ENCODE results near the gene FAU.
A peak's percentile ranks its signal among the peaks of the same experiment; 100 is the strongest.
"Not testable (repeated sequence)": the region's sequence is repeated elsewhere in the genome, so short reads cannot be mapped to it uniquely, and the experiment has no call there.

FAU gene

DNA sequence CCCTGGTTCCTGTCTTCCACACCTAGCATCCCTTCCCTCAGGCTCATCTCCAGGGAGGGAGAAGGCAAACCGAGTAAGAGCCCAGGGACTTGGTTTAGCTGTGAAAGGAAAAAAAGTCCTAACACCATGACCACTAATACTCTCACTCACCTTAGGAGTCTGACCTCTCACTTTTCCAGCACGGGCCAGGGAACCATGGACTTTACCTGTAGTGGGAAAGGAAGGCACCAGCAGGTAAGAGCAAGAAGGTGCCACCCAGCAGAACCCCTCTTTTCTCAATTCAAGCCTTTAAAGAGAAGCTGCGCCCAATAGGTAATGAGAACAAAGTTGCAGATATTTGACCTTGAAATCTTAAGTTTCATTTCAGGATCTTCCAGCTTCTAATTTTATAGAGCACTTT is 1.1 kb downstream of the FAU start:
- DNase-seq (ENCODE audit: low spot score) = no peak

DNA sequence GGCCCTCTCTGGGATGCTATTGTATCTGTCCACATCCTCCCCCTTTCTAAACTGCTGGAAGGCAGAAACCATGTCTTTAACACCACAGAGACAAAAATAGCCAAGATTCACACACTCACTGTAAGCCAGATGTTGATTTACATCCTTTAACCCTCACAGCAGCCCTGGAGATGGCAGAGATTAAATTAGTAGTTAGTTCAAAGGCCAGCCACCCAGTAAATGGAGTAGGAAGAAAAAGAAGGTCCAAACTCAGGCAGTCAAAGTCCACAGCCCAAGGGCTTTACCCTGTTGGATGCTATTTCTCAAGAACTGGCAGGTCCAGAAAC is 2.3 kb downstream of the FAU start:
- DNase-seq (ENCODE audit: low spot score) = no peak

DNA sequence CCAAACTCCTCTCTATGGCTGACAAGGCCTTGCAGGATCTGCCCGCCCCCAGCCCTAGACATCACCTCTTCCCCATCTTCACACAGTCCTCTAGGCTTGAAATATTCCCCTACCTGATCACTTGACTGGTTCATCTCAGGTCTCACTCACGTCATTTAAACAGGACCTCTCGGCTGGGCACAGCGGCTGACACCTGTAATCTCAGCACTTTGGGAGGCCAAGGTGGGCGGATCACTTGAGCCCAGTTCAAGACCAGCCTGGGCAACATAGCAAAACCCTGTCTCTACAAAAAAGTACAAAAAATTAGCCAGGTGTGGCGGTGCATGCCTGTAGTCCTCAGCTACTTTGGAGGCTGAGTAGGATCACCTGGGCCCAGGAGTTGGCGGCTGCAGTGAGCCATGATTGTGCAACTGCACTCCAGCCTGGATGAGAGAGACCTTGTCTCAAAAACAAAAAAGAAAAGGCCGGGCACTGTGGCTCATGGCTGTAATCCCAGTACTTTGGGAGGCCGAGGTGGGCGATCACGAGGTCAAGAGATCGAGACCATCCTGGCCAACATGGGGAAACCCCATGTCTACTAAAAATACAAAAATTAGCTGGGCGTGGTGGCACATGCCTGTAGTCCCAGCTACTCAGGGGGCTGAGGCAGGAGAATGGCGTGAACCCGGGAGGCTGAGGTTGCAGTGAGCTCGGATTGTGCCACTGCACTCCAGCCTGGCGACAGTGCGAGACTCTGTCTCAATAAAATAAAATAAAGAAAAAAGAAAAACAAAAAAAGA is 2.9 kb downstream of the FAU start:
- not testable (repeated sequence) for DNase-seq (ENCODE audit: low spot score)

DNA sequence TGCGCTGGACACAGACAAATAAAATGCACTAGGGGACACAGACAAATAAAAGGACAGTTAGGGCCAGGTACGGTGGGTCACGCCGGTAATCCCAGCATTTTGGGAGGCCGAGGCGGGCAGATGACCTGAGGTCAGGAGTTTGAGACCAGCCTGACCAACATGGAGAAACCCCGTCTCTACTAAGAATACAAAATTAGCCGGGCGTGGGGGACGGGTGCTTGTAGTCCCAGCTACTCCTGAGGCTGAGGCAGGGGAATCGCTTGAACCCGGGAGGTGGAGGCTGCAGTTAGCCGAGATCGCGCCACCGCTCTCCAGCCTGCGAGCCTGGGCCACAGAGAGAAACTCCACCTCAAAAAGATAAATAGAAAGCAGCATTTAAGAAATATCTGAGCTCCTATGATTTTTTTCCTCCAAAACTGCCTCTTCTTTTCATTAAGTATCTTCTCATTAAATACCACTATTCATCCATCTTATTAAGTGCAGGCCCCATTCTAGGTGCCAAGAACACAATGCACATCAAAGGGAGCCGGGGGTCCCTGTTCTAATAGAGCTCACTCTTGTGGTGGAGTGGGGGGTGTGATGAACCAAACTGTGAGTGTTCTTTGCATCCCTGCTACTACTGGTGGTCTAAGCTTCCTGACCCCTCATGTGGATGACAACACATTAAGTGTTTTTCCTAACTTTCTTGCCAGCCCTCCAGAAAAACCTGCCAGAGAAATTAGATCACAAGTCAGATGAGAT is 3.7 kb downstream of the FAU start:
- DNase-seq (ENCODE audit: low spot score) = no peak

DNA sequence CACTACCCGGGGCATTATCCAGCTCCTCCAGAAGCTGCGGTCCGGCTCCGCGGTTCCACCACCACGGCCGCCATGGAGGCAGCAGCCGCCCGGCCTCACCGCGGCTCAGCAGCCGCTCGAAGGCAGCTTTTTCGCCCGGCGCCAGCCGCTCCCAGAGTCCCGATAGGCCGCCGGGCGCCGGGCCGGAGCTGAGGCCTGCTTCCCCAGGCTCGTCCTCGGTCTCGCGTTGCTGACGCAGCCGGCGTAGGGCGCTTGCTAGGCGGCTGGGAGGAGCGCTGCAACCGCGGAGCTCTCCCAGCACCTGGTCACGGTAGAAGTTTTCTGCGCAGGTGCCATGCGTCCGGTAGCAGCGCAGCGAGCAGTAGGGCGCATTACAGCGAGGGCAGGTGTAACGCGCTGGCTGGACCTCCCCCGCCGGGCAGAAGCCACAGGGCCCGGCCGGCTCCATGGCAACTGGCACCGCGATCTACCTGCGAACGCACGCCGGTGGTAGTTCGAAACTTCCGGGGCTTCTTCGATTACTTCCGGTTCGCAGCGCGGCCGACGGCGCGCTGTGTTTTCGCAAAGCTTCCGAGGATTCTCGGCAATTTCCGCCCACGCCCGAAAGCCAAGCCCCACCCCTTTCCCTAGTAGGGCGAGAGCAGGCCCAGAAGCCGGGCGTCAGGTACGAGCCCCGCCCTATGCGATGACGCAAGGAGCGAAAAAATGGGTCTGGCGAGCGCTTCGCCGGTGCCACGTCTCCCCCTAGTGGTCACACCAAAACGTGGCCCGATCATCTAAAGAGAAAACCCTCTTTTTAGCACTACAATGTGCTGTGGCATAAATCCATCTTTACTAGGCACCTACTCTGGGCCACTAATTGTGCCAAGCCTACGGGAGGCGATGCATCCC is 4.5 kb downstream of the FAU start, which contains the start of gene ZNHIT2:
Gene ZNHIT2 (minus strand): TSS at position 496 of the 891 bp plus-strand sequence. CDS start 48 bp downstream, at position 448.
- peak; percentile 99 for DNase-seq (ENCODE audit: low spot score)

DNA sequence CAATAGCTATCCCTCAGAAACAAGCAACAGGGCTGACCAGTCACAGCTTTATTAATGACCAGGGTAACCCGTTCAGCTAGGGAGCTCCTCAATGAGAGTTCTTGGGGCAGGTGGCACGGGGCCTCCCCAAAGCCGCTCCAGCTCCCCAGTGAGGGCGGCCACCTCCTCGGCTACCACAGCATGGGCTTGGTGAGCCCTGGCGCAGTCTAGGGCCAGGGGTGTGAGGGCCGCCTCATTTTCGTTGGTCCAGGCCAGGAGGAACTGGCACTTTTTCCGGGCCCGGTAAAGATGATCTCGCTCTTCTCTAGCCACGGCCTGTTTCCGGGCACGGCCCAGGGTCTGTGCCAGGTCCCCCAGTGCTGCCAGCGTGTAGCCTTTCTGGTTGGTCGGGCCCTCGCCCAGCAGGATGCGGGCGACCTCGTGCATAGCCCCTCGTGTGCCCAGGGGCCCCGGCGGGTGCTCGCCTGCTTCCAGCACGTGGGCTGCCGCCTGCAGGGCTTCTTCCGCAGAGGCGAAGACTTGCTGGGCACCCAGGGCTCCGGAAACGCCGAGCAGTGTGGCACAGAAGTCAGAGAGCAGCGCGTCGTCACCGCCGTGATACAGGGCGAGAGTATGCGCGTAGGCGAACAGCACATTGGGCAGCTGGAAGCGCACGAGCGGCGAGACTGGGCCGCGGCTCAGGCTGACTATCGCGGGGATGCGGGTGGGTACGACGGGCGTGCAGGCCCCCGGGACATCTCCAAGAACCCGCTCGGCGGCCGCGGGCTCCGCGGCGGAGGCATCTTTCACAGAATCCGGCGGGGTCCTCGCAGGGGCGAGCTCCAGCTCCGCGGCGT is 5.3 kb downstream of the FAU start:
- DNase-seq (ENCODE audit: low spot score) = no peak

DNA sequence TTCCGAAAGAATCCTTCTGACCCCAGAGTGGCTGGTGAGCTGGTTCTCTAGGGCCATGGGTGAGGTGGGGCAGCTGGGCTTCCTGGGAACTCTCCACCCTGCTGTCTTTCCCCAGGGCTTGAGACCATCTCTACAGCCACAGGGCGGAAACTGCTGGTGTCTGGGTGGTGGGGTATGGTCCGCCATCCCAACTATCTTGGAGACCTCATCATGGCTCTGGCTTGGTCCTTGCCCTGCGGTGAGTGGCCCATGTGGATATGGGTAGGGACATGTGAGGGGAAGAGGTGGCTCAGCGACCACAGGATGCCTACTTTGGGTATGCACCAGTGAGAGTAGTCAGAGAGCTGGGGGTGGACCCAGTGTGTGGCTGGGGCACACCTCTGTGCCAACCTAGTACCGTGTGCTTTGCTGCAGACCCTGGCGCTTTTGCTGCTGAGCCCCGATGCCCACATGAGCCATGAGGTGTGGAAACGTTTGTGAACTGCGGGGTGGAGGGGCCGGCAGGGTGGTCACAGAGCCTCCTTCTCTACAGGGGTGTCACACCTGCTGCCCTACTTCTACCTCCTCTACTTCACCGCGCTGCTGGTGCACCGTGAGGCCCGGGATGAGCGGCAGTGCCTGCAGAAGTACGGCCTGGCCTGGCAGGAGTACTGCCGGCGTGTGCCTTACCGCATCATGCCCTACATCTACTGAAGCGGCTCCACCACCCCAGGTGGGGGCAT is 6.4 kb downstream of the FAU start:
- DNase-seq (ENCODE audit: low spot score) = no peak

DNA sequence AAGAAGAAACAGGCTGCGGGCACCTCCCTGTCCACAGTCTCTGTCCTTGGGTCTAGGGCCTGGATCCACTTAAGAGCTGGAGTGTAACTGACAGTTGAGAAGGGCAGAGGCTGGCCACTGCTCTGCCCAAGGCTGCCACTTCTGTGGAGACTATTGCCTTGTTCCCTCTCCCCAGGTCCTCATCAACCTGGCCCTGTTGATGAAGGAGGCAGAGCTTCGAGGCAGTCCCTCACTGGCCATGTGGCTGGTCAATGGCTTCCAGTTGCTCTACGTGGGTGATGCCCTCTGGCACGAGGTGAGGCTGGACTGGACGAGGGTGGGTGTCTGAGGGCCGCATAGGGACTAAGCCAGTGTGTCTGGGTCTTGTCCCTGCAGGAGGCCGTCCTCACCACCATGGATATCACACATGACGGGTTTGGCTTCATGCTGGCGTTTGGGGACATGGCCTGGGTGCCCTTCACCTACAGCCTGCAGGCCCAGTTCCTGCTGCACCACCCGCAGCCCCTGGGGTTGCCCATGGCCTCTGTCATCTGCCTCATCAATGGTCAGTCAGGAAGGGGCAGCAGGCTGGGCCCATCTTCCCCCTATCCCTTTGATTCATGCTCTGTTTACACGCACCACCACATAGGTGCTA is 7.3 kb downstream of the FAU start:
- no peak for DNase-seq (ENCODE audit: low spot score)

DNA sequence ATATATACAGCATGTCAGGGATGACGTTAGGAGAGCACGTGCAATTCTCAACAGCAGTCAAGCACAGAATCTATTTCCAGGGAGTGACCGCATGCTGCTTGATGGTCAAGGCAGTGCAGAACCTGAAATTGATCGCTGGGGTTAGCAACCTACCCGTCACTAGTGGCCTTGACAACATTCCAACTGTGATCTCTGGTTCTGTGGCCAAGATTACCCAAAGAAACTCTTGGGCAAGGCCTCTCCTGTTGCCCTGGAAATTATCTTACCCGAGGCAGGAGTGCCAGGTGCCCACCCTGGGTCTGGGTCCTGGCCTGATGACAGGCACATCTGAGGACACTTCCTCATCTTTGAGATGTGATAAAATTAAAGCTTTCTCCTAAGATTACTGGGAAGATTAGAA is 8.1 kb downstream of the FAU start:
- no peak for DNase-seq (ENCODE audit: low spot score)

DNA sequence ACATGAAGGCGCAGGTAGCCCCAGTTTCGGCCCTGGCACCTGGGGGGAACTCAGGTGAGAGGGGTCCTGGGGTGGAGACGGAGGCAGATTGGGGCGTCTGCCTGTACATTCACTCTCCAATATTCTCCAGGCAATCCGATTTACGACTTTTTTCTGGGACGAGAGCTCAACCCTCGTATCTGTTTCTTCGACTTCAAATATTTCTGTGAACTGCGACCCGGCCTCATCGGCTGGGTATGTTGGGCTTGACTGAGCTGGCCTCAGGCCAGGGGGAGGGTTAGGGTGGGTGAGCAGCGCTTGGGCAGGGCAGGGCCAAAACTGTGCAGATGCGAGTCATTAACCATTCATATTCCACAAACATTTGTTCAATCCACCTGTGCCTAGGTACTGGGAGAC is 8.6 kb downstream of the FAU start:
- no peak for DNase-seq (ENCODE audit: low spot score)

DNA sequence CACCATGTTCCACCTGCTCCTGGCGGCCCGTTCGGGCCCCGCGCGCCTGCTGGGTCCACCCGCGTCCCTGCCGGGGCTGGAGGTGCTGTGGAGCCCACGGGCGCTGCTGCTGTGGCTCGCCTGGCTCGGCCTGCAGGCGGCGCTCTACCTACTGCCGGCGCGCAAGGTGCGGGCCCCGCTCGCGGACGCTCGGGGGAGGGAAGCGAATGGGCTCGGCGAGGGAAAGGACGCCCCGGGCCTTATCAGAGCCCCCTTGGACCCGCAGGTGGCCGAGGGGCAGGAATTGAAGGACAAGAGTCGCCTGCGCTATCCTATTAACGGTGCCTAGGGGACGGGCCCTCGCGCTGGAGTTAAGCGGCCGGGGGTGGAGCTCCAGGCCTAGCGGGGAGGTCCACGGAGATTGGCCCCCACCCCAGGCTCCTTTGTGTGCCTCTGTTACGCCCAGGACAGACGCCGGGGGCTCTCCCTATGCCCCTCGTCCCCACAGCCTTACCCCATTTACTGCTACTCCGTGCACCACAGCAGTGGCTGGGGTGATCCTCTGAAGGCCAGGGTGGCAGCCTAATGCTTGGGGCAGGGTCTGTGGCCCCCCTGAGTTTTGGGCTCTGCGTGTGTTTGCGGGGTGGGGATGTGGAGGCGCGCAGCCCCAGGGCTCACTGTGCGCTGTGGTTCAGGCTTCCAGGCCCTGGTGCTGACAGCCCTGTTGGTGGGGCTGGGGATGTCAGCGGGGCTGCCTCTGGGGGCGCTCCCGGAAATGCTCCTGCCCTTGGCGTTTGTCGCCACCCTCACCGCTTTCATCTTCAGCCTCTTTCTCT is 9.2 kb downstream of the FAU start:
- DNase-seq (ENCODE audit: low spot score) = no peak

DNA sequence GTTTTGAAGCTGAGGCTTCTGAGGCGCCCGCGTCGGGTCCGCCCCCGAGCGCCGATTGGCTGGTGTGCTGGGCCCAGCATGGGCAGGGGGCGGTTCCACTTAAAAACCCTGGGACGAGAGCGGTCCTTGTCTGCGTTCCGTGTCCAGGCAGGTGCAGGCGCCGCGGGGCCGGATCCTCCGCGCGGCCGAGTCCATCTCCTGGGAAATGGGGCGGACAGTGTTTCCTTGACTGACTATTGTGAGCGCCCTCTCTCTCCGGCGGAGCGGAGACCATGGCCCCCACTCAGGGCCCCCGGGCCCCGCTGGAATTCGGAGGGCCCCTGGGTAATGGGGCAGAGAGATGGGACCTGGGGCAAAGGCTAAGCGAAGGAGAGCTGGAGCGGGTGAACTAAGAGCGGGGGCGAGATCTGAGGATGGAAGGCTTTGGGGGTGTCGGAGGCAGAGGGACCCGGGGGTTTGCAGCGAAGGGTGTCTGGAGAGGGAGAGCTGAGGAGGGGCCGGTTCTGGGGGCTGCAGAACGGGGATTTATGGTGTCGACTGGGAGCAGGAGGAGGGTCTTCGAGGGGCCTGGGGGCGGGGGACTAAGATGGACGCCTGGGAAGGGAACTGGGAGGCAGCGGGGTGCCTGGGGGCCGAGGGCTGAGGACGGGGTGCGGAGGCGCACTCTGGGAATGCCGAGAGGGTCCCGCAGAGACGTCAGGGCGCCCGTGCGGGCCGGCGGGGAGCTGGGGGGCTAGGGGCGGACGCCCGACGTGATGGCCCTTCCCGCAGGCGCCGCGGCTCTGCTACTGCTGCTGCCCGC is 10.0 kb downstream of the FAU start, which contains the start of gene TM7SF2:
Gene TM7SF2 (plus strand): TSS at position 129 of the 802 bp plus-strand sequence. CDS start 144 bp downstream, at position 273.
- DNase-seq (ENCODE audit: low spot score) = peak; percentile 97

DNA sequence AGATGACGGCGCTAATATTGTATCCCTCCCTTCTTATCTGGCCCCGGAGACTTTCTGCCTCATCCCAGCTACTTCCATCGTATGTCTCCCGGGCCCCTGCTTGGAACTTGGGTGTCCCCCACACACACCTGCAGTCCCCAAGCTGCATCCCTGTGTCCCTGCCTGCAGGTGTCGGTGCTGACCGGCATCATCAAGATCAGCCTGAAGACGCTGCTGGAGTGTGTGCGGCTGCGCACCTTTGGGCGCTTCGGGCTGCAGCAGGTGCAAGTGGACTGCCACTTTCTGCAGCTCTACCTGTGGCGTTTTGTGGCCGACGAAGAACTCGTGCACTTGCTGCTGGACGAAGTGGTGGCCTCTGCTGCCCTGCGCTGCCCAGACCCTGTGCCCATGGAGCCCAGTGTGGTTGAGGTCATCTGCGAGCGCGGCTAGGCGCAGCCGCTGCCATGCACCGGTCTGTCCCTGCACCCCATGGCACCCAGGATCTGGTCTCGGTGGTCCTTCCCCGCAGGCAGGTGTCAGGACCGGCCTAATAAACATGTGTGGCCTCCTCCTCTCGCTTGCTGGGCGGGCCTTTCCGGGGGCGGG is 10.7 kb downstream of the FAU start:
- DNase-seq (ENCODE audit: low spot score) = no peak

DNA sequence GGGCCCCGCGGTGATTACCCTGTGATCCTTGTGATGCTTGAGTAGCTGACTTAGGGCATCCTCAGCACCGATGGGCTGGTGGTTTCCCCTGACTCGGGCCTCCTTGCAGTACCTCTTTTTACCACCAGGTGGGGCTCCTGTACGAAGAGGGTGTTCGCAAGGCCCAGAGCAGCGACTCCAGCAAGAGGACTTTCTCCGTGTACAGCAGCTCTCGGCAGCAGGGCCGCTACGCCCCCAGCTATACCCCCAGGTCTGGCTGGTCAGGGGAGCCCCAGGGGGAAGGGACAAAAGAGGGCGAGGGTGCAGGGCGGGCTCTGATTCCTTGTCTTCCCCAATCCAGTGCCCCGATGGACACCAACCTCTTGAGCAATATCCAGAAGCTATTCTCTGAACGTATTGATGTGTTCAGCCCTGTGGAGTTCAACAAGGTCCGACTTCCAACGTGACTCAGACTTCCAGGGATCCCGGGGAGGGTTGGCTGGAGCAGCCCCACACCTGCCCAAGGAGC is 11.5 kb downstream of the FAU start:
- DNase-seq (ENCODE audit: low spot score) = peak; percentile 76

DNA sequence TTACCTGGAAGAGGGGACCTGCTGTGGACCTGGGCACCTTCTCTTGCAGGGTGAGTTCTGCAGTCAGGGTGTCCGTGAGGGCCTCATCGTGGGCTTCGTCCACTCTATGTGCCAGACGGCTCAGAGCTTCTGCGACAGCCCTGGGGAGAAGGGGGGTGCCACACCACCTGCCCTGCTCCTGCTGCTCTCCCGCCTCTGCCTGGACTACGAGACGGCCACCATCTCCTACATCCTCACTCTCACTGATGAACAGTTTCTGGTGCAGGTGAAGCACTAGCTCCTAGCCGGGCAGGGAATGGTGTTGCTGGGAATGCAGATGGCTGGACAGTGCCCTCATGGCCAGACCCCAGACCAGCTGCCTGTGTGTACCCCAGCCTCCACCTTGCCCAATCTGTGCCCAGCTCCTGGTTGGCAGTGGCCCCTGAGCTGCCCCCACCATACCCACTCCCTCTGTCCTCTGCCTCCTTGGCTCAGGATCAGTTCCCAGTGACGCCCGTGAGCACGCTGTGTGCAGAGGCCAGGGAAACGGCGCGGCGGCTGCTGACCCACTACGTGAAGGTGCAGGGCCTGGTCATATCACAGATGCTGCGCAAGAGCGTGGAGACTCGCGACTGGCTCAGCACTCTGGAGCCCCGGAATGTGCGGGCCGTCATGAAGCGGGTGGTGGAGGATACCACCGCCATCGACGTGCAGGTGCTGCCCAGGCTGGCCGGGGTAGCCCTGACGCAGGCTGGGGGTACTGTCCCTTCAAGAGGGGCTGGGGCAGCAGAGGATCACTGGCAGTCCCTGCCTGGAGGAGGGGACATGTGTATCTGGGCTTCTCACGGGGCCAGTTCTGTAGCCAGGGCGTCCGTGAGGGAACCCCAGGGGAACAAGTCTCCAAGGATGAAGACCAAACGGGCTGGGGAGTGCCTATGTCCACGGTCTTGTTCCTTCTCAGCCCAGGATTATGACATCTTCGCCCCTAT is 12.4 kb downstream of the FAU start:
- DNase-seq (ENCODE audit: low spot score) = no peak

DNA sequence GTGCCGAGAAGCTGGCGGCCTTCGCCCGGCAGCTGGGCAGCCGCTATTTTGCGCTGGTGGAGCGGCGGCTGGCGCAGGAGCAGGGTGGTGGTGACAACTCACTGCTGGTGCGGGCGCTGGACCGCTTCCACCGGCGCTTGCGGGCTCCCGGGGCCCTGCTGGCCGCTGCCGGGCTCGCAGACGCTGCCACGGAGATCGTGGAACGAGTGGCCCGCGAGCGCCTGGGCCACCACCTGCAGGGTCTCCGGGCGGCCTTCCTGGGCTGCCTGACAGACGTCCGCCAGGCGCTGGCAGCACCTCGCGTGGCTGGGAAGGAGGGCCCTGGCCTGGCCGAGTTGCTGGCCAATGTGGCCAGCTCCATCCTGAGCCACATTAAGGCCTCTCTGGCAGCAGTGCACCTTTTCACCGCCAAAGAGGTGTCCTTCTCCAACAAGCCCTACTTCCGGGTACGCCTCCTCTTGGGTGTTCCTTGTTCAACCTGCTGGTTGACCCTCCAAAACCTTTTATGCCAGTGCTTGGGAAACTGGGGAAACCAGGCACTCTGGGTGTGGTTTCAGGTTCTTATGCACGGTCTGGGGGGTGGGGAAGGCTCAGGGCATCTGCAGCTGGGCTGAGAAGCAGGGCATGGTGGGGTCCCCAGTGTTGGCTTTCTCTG is 13.3 kb downstream of the FAU start:
- DNase-seq (ENCODE audit: low spot score) = no peak
